ENCODE data around the gene TMEM63C. TPM values are rescaled to one million over a fixed set of nuclear protein-coding genes. Genes with fewer than 3 reads are reported as not detected.

Gene TMEM63C
- total RNA-seq, 1 donor from 2014 or later: 39.9 TPM

DNA sequence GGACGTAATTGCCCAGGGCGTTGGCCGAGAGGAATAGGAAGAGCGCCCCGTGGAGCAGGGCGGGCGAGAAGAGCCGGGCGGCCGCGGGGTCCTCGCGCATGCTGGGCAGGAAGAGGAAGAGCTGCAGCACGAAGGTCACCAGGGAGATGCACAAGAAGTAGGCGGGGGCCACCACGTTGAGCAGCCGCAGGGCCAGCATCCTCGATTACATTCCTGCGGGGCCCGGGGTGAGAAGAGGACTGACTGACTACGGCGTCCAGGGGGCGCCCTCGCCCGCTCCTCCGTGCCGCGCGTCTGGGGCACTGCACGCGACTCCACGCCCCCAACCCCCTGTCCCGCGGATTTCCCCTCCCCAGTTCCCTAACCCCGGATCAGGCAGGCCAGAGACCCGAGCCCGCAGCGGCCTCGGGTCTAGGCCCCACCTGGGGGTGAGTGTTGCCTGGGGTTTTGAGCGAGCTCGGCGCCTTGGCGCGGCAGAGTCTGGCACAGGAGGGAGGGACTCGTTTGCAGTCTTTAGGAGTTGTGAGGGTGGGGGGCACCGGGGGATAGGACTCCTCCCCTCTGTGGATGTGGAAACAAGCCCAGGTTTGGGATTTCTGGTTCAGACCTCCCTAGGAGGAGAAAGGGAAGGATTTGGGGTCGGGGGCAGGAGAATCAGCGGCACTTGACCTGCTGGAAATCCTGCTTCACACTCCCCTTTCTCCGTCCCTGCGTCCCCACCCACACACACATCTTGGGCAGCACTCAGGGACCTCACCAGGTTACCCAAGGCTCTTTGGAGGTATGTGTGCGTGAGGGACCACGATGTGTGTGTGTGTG lies 41.8 kb upstream of the TMEM63C start:
- Mint-ChIP-seq H3K36me3 (ENCODE audit: unreplicated experiment) (no peaks in the 10 kb centered on the region), H3K4me3 (ENCODE audit: unreplicated experiment) (peak overlapping the region; percentile 97)
- TF ChIP-seq CTCF (IDR thresholded peaks at IDR 0.05; ENCODE audit: partially characterized antibody, unreplicated experiment): peak; percentile 79

DNA sequence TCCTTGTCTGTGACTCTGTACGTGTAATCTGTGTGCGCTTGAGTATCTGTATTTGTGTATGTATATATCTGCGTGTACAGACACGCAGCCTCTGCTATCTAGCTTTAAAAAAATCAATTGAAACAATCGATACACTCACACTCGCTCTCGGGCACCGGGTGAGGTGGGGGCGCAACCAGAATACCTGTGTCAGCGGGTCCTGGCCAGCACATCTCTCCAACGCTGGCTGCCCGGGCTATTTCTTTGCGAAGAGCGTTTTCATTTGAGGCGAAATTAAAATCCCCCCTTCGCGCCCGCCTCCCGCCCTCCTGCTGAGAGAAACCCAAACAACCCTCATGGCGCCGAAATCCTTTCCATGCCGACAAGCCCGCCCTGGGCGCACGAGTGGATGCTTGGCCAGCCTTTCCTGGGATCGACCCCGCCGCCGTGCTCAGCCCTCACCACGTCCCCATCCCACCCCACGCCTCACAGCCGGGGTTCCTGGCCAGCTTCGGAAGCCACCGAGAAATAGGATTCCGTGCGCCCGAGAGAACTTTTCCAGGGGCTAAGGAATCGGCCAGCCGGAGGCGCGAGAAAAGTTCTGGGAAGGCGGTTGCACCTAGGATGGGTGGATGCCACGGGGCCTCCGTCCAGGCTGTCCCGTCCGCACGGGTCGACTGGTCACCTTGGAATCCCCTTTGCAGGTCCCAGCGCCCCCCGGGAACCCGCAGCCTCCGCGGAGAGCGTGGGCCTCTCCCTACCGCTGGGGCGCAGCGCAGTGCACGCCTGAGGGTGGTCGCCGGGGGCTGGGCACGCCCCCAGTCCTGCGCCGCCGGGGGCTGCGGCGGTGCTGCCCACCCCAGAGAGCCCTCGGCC lies 41.0 kb upstream of the TMEM63C start:
- Mint-ChIP-seq H3K4me1 (ENCODE audit: low read depth, unreplicated experiment) (peaks cover 41% of the 10 kb centered on the region), H3K36me3 (ENCODE audit: unreplicated experiment) (no peaks in the 10 kb centered on the region), H3K27ac (ENCODE audit: unreplicated experiment) (peak overlapping the region; percentile 87), H3K4me3 (ENCODE audit: unreplicated experiment) (peak overlapping the region; percentile 97), H3K27me3 (ENCODE audit: unreplicated experiment) (peaks cover 24% of the 10 kb centered on the region), H3K9me3 (ENCODE audit: unreplicated experiment) (peaks cover 27% of the 10 kb centered on the region)
- TF ChIP-seq CTCF (IDR thresholded peaks at IDR 0.05; ENCODE audit: partially characterized antibody, unreplicated experiment): no peak
- peak; percentile 53 for DNase-seq

More for the DNA sequence above, 41.8 kb upstream of the TMEM63C start:
- Mint-ChIP-seq H3K27me3 (ENCODE audit: unreplicated experiment) (peaks cover 27% of the 10 kb centered on the region), H3K27ac (ENCODE audit: unreplicated experiment) (peak overlapping the region; percentile 87), H3K9me3 (ENCODE audit: unreplicated experiment) (peaks cover 27% of the 10 kb centered on the region), H3K4me1 (ENCODE audit: low read depth, unreplicated experiment) (peaks cover 36% of the 10 kb centered on the region)
- peak; percentile 86 for DNase-seq

GRCh38 chr14:77141214-77142004 lies 40.2 kb upstream of the TMEM63C start, which contains the start of gene ZDHHC22:
Gene ZDHHC22 (minus strand): TSS chr14:77141791. CDS start chr14:77139738, 2,053 bp downstream.
- peak; percentile 89 for DNase-seq
- H3K27me3 Mint-ChIP-seq (ENCODE audit: unreplicated experiment): peaks cover 26% of the 10 kb centered on the region
- H3K4me1 Mint-ChIP-seq (ENCODE audit: low read depth, unreplicated experiment): peaks cover 46% of the 10 kb centered on the region
- peaks cover 27% of the 10 kb centered on the region for H3K9me3 Mint-ChIP-seq (ENCODE audit: unreplicated experiment)
- peak; percentile 94 for TF ChIP-seq CTCF (IDR thresholded peaks at IDR 0.05; ENCODE audit: partially characterized antibody, unreplicated experiment)
- H3K36me3 Mint-ChIP-seq (ENCODE audit: unreplicated experiment): no peaks in the 10 kb centered on the region
- peak within 1 kb of the TSS; percentile 98 for H3K27ac Mint-ChIP-seq (ENCODE audit: unreplicated experiment)
- peak within 1 kb of the TSS; percentile 97 for H3K4me3 Mint-ChIP-seq (ENCODE audit: unreplicated experiment)

GRCh38 chr14:77142005-77142800 lies 39.4 kb upstream of the TMEM63C start:
- DNase-seq: no peak
- Mint-ChIP-seq H3K4me3 (ENCODE audit: unreplicated experiment) (peak overlapping the region; percentile 83), H3K36me3 (ENCODE audit: unreplicated experiment) (no peaks in the 10 kb centered on the region), H3K9me3 (ENCODE audit: unreplicated experiment) (peaks cover 27% of the 10 kb centered on the region), H3K27ac (ENCODE audit: unreplicated experiment) (peak overlapping the region; percentile 98), H3K4me1 (ENCODE audit: low read depth, unreplicated experiment) (peaks cover 53% of the 10 kb centered on the region), H3K27me3 (ENCODE audit: unreplicated experiment) (peaks cover 27% of the 10 kb centered on the region)
- TF ChIP-seq CTCF (IDR thresholded peaks at IDR 0.05; ENCODE audit: partially characterized antibody, unreplicated experiment): no peak

All from glutamatergic neuron (in vitro differentiated cells).